HepG2 (cell line): ENCODE results near the gene PLA2G4A. TPM values are rescaled to one million over a fixed set of nuclear protein-coding genes. Genes with fewer than 3 reads are reported as not detected.

Experiments
- ATAC-seq: fragments of 200-7000 bp; cut with Tn5 transposase; 3 replicates; pipeline ENCODE4 v1.9.1; 2020; ENCODE audit warnings: mild to moderate bottlenecking, moderate library complexity
- BruUV-seq: library from RNA; stranded (reverse); fragments of 400-500 nt; replicated peaks from 2 replicates; lab custom pipeline; 2021; lab: Mats Ljungman, UMichigan
- CTCF ChIA-PET: fragments of 300-600 bp; formaldehyde crosslinking; extraction: SDS; loops from one replicate; lab custom pipeline; 2021; ENCODE audit warnings: low total read pairs, inconsistent platforms, low intra/inter-chr PET ratio; lab: Yijun Ruan, JAX
- POLR2A ChIA-PET: fragments of 350-600 bp; sonication (Branson Sonifier 250); formaldehyde crosslinking; loops from one replicate; lab custom pipeline; 2020; ENCODE audit warnings: antibody characterized with exemption, inconsistent platforms; lab: Yijun Ruan, JAX
- DNase-seq: peaks from one replicate; pipeline ENCODE4 v3.0.0-alpha.2; 2015; ENCODE audit warnings: low spot score
- FAIRE-seq: peaks from 3 replicates; lab custom pipeline; 2011; peaks lifted over from hg19 to GRCh38; lab: Jason Lieb, UNC
- H2AFZ ChIP-seq: one replicate; pipeline ENCODE4 v1.6.1; 2011; ENCODE audit warnings: low read length, inconsistent platforms
- H3K27ac ChIP-seq: fragments of 300-600 bp; 3 replicates; pipeline ENCODE4 v1.8.0; 2011; ENCODE audit warnings: mixed run types, mild to moderate bottlenecking, mixed read lengths, low read length, inconsistent platforms; ENCODE audit not compliant: insufficient read depth; ENCODE audit errors: extremely low read length
- H3K27me3 ChIP-seq, 2 experiments: fragments of 200-600 bp in 1 of 2; 2 replicates in 1 of 2; 3 replicates in 1 of 2; pipeline versions ENCODE4 v1.6.0 to v1.8.0; 2011; ENCODE audit warnings: low read length in 2 of 2, mild to moderate bottlenecking in 2 of 2, moderate library complexity in 2 of 2, inconsistent platforms in 1 of 2; ENCODE audit not compliant: insufficient read depth in 2 of 2, control insufficient read depth in 1 of 2
- H3K36me3 ChIP-seq, 2 experiments: fragments of 200-600 bp in 1 of 2; replicated peaks in 1 of 2; 2 replicates in 1 of 2; 3 replicates in 1 of 2; pipeline versions ENCODE4 v1.5.1 to v1.8.0; 2011; ENCODE audit warnings: low read length in 2 of 2, inconsistent platforms in 1 of 2; ENCODE audit not compliant: insufficient read depth in 2 of 2, control insufficient read depth in 1 of 2
- H3K4me1 ChIP-seq: 2 replicates; pipeline ENCODE4 v1.5.1; 2012; ENCODE audit warnings: low read length, inconsistent platforms; ENCODE audit not compliant: insufficient read depth
- H3K4me2 ChIP-seq: 2 replicates; pipeline ENCODE4 v1.6.0; 2011; ENCODE audit warnings: low read depth, low read length, inconsistent platforms
- H3K4me3 ChIP-seq, 3 experiments: fragments of 200-600 bp in 1 of 3; sonication (generic), shearing (Covaris generic) in 1 of 3; replicated peaks in 1 of 3; 2 replicates each; pipeline ENCODE4 v1.5.1; 2011 to 2016; ENCODE audit warnings: low read length in 3 of 3, inconsistent platforms in 2 of 3, low read depth in 2 of 3, mild to moderate bottlenecking in 2 of 3, control low read depth in 1 of 3, mixed read lengths in 1 of 3; ENCODE audit not compliant: insufficient read depth in 1 of 3
- H3K79me2 ChIP-seq: one replicate; pipeline ENCODE4 v1.6.1; 2011; ENCODE audit warnings: low read length, inconsistent platforms; ENCODE audit not compliant: insufficient read depth
- H3K9ac ChIP-seq: 2 replicates; pipeline ENCODE4 v1.6.0; 2011; ENCODE audit warnings: mild to moderate bottlenecking, low read depth, low read length, inconsistent platforms; ENCODE audit not compliant: insufficient read depth
- H3K9me3 ChIP-seq: 2 replicates; pipeline ENCODE4 v1.5.1; 2012; ENCODE audit warnings: mild to moderate bottlenecking, low read length
- H4K20me1 ChIP-seq: 2 replicates; pipeline ENCODE4 v1.6.0; 2011; ENCODE audit warnings: inconsistent platforms, mild to moderate bottlenecking, low read length, moderate library complexity; ENCODE audit not compliant: insufficient read depth
- ATF7 ChIP-seq, 2 experiments: fragments of 450-650 bp in 1 of 2; sonication (generic) in 1 of 2; formaldehyde crosslinking in 1 of 2; IDR thresholded peaks; 2 replicates each; pipeline versions ENCODE4 v1.4.0 to v1.6.1; 2016 to 2020; ENCODE audit warnings: antibody characterized with exemption in 1 of 2, mild to moderate bottlenecking in 1 of 2, missing genetic modification reagents in 1 of 2
- CEBPB ChIP-seq: IDR thresholded peaks from 2 replicates; pipeline ENCODE4 v1.6.1; 2011; ENCODE audit warnings: low read depth, low read length, improper control_type of control experiment, borderline replicate concordance
- REST ChIP-seq, 2 experiments: IDR thresholded peaks; 2 replicates each; pipeline ENCODE4 v1.6.1; 2011 to 2012; ENCODE audit warnings: low read length in 2 of 2, borderline replicate concordance in 1 of 2, low read depth in 1 of 2, mild to moderate bottlenecking in 1 of 2, moderate library complexity in 1 of 2
- SMARCE1 ChIP-seq: fragments of 450-650 bp; IDR thresholded peaks from 2 replicates; pipeline ENCODE4 v1.6.1; 2017; ENCODE audit warnings: borderline replicate concordance
- SOX5 ChIP-seq: IDR thresholded peaks from 2 replicates; pipeline ENCODE4 v1.6.1; 2016; ENCODE audit warnings: borderline replicate concordance
- SP2 ChIP-seq: sonication (generic); formaldehyde crosslinking; IDR thresholded peaks from 2 replicates; pipeline ENCODE4 v1.5.1; 2020; ENCODE audit warnings: mild to moderate bottlenecking, missing genetic modification reagents
- ZBTB10 ChIP-seq: sonication (generic); formaldehyde crosslinking; IDR thresholded peaks from 2 replicates; pipeline ENCODE4 v1.4.0; 2020; ENCODE audit warnings: missing genetic modification reagents, borderline replicate concordance
- ZBTB39 ChIP-seq: sonication (generic); formaldehyde crosslinking; IDR thresholded peaks from 2 replicates; pipeline ENCODE4 v1.5.0; 2020; ENCODE audit warnings: missing genetic modification reagents
- ZNF101 ChIP-seq: sonication (generic); formaldehyde crosslinking; IDR thresholded peaks from 2 replicates; pipeline ENCODE4 v1.4.0; 2020; ENCODE audit warnings: mild to moderate bottlenecking, low read depth, missing genetic modification reagents, borderline replicate concordance
- ZNF124 ChIP-seq: sonication (generic); formaldehyde crosslinking; IDR thresholded peaks from 2 replicates; pipeline ENCODE4 v1.4.0; 2020; ENCODE audit warnings: missing genetic modification reagents
- ZNF256 ChIP-seq: sonication (generic); formaldehyde crosslinking; conservative IDR thresholded peaks from 2 replicates; pipeline ENCODE4 v1.4.0; 2020; ENCODE audit warnings: missing genetic modification reagents
- ZNF44 ChIP-seq: sonication (generic); formaldehyde crosslinking; IDR thresholded peaks from 2 replicates; pipeline ENCODE4 v1.5.1; 2020; ENCODE audit warnings: mild to moderate bottlenecking, missing genetic modification reagents
- ZNF780A ChIP-seq: sonication (generic); formaldehyde crosslinking; IDR thresholded peaks from 2 replicates; pipeline ENCODE4 v1.8.0; 2022; ENCODE audit warnings: mild to moderate bottlenecking, missing genetic modification reagents, moderate library complexity
- ZNF879 ChIP-seq: sonication (generic); formaldehyde crosslinking; IDR thresholded peaks from 2 replicates; pipeline ENCODE4 v1.8.1; 2023; ENCODE audit warnings: missing genetic modification reagents
- ZSCAN25 ChIP-seq: sonication (generic); formaldehyde crosslinking; IDR thresholded peaks from 2 replicates; pipeline ENCODE4 v1.8.0; 2022; ENCODE audit warnings: mild to moderate bottlenecking, missing genetic modification reagents
- in situ Hi-C: cut with HindIII; loops from 2 replicates; pipeline ENCODE4 v1.10.0; 2017; ENCODE audit warnings: low pct_unique_long_range_greater_than_20kb; ENCODE audit not compliant: extremely low pct_ligation_motif_present
- intact Hi-C: fragments of 100-400 bp; cut with micrococcal nuclease; formaldehyde crosslinking; loops from one replicate; pipeline ENCODE4 v1.10.0; 2022; ENCODE audit not compliant: unreplicated experiment
- polyA plus RNA-seq, 8 experiments: library from polyadenylated mRNA; depleted of rRNA in 3 of 8; stranded (reverse) in 7 of 8; unstranded in 1 of 8; fragments of >200 nt; fragmentation: Illumina TruSeq in 4 of 8; extraction: Trizol in 4 of 8; gene quantifications; 2 replicates each; pipeline versions ENCODE4 v1.2.1 to v1.2.3, GENCODE V29; 2011 to 2016; ENCODE audit warnings: low read depth in 4 of 8, missing spikeins in 1 of 8, mixed read lengths in 1 of 8; ENCODE audit not compliant: insufficient read depth in 1 of 8
- total RNA-seq, 5 experiments: library from RNA; depleted of rRNA; stranded (reverse); fragments of >200 nt; fragmentation: Illumina TruSeq; extraction: Trizol; gene quantifications; 2 replicates each; pipeline ENCODE4 v1.2.3, GENCODE V29; 2016; ENCODE audit warnings: low read depth in 1 of 5

PLA2G4A gene
- total and polyA plus RNA-seq, 2 of the 13 experiments (the other 11 are each of a cell fraction or from before 2014, with no cell fraction given) = not detected

- ChIA-PET CTCF (no interaction called here), POLR2A (no interaction called here)
- Histone ChIP-seq H3K79me2 (no peaks in the 10 kb centered on the region), H3K27ac (no peak overlapping the region), H3K9ac (no peak overlapping the region), H3K9me3 (no peaks in the 10 kb centered on the region), H3K27me3 (no peaks in the 10 kb centered on the region), H4K20me1 (no peaks in the 10 kb centered on the region), H3K4me2 (no peak overlapping the region), H2AFZ (no peak overlapping the region), H3K36me3 (no peaks in the 10 kb centered on the region), H3K4me1 (no peaks in the 10 kb centered on the region), H3K4me3 (no peak overlapping the region)
- in situ Hi-C loops (no loop called here), intact Hi-C loops (no loop called here)
- ATAC-seq (no peak), DNase-seq (no peak), FAIRE-seq (no peak)
- BruUV-seq = no TSS peak
- TF ChIP-seq ZNF780A (CRISPR knock-in tag) (no peak), ZBTB10 (CRISPR knock-in tag) (no peak), ZSCAN25 (no peak), CEBPB (no peak), ZBTB39 (CRISPR knock-in tag) (no peak), ZNF879 (CRISPR knock-in tag) (no peak), SOX5 (CRISPR knock-in tag) (no peak), ZNF256 (CRISPR knock-in tag) (no peak), SP2 (CRISPR knock-in tag) (no peak), ATF7 (IDR thresholded peaks at IDR 0.05) (no peak), ATF7 (CRISPR knock-in tag; IDR thresholded peaks at IDR 0.05) (no peak), ZNF101 (CRISPR knock-in tag) (no peak), REST (IDR thresholded peaks at IDR 0.05; ENCODE audit: borderline replicate concordance in 1 of 2, low read depth in 1 of 2, low read length in 2 of 2) (no peak), SMARCE1 (no peak), ZNF124 (CRISPR knock-in tag) (no peak), ZNF44 (CRISPR knock-in tag) (no peak)
Observed at GRCh38 chr1:186780076-186780475, 48.7 kb upstream of the PLA2G4A start.
